K562 (cell line): ENCODE data around the gene BCAR1.

Experiments
- CTCFL ChIP-seq: IDR thresholded peaks from 2 replicates; pipeline ENCODE4 v1.6.1; 2011; ENCODE audit warnings: borderline replicate concordance, low read depth, mild to moderate bottlenecking, moderate library complexity, low read length; ENCODE audit not compliant: insufficient read depth, poor library complexity, severe bottlenecking
- EZH2 ChIP-seq: IDR thresholded peaks from 2 replicates; pipeline ENCODE4 v1.6.1; 2012; ENCODE audit warnings: low read depth, mild to moderate bottlenecking, inconsistent platforms, low read length, borderline replicate concordance
- FOXA1 ChIP-seq: fragments of 450-650 bp; IDR thresholded peaks from 2 replicates; pipeline ENCODE4 v1.6.1; 2016; ENCODE audit warnings: mild to moderate bottlenecking, borderline replicate concordance
- HMGXB4 ChIP-seq: sonication (generic); formaldehyde crosslinking; IDR thresholded peaks from 2 replicates; pipeline ENCODE4 v1.8.1; 2023; ENCODE audit warnings: mild to moderate bottlenecking, missing genetic modification reagents
- JUNB ChIP-seq: fragments of 450-650 bp; formaldehyde crosslinking; conservative IDR thresholded peaks from 2 replicates; pipeline ENCODE4 v1.4.0; 2020; ENCODE audit warnings: mild to moderate bottlenecking
- MAZ ChIP-seq, 2 experiments: fragments of 450-650 bp in 1 of 2; sonication (generic) in 1 of 2; formaldehyde crosslinking; IDR thresholded peaks in 1 of 2; conservative IDR thresholded peaks in 1 of 2; 2 replicates each; pipeline versions ENCODE4 v1.4.0 to v1.5.0; 2020; ENCODE audit warnings: mild to moderate bottlenecking in 1 of 2, missing genetic modification reagents in 1 of 2
- POLR2A ChIP-seq: fragments of 450-650 bp; conservative IDR thresholded peaks from 2 replicates; pipeline ENCODE4 v1.6.1; 2016
- POLR3A ChIP-seq: IDR thresholded peaks from 2 replicates; pipeline ENCODE4 v1.6.1; 2011; ENCODE audit warnings: borderline replicate concordance, mild to moderate bottlenecking, moderate library complexity; ENCODE audit not compliant: insufficient read length, insufficient read depth; ENCODE audit errors: extremely low read depth
- SRF ChIP-seq, 2 experiments: fragments of 250-450, 450-650 bp in 1 of 2; sonication (Bioruptor Pico) in 1 of 2; sonication (generic) in 1 of 2; formaldehyde crosslinking; IDR thresholded peaks; 2 replicates each; pipeline versions ENCODE4 v1.5.0 to v1.5.1; 2020 to 2022; ENCODE audit warnings: mild to moderate bottlenecking in 1 of 2, missing genetic modification reagents in 1 of 2
- TRIM25 ChIP-seq: fragments of 450-650 bp; IDR thresholded peaks from 2 replicates; pipeline ENCODE4 v1.7.0; 2016; ENCODE audit warnings: borderline replicate concordance
- WHSC1 ChIP-seq: IDR thresholded peaks from one replicate; pipeline ENCODE4 v1.6.1; 2012; ENCODE audit warnings: low read length, control low read depth, inconsistent platforms
- TF ChIP-seq, protein P1 (sequence below), 3 experiments: IDR thresholded peaks in 2 of 3; conservative IDR thresholded peaks in 1 of 3; 2 replicates each; pipeline ENCODE4 v1.5.1; 2011 to 2012; ENCODE audit warnings: low read length in 3 of 3, mild to moderate bottlenecking in 3 of 3, control low read depth in 2 of 3, improper control_type of control experiment in 1 of 3, inconsistent platforms in 1 of 3, low read depth in 1 of 3, mixed read lengths in 1 of 3, moderate library complexity in 1 of 3; ENCODE audit not compliant: insufficient read depth in 2 of 3
- TF ChIP-seq, protein P2 (sequence below): fragments of 200-600 bp; sonication (generic); IDR thresholded peaks from one replicate; pipeline ENCODE4 v1.6.1; 2012; ENCODE audit warnings: mild to moderate bottlenecking, low read depth, low read length, inconsistent platforms

DNA sequence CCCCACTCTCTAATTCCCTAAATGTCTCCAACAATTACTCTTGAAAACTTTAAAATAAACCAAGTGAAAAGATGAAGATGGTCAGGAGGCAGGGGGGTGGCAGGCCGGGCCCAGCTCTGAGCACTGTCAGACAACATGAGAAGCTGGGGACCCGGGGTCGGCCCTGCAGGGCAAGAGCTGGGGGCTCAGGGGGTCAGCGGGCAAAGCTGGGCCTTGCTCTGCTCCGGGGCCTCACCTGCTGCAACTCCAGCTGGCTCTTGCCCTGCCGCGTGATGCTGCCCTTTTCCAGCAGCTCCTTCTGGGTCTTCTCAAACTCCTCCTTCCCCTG, 17.8 kb downstream of the BCAR1 start:
- TF ChIP-seq HMGXB4 (CRISPR knock-in tag) (no peak), MAZ (CRISPR knock-in tag; conservative IDR thresholded peaks at IDR 0.05 in 1 of 2, IDR thresholded peaks at IDR 0.05 in 1 of 2) (no peak), SRF (CRISPR knock-in tag; IDR thresholded peaks at IDR 0.05) (no peak), JUNB (CRISPR knock-in tag) (no peak), FOXA1 (no peak), POLR2A (no peak), EZH2 (no peak), CTCFL (no peak), POLR3A (no peak), TRIM25 (no peak), WHSC1 (no peak)
- TF ChIP-seq, protein P1, sequence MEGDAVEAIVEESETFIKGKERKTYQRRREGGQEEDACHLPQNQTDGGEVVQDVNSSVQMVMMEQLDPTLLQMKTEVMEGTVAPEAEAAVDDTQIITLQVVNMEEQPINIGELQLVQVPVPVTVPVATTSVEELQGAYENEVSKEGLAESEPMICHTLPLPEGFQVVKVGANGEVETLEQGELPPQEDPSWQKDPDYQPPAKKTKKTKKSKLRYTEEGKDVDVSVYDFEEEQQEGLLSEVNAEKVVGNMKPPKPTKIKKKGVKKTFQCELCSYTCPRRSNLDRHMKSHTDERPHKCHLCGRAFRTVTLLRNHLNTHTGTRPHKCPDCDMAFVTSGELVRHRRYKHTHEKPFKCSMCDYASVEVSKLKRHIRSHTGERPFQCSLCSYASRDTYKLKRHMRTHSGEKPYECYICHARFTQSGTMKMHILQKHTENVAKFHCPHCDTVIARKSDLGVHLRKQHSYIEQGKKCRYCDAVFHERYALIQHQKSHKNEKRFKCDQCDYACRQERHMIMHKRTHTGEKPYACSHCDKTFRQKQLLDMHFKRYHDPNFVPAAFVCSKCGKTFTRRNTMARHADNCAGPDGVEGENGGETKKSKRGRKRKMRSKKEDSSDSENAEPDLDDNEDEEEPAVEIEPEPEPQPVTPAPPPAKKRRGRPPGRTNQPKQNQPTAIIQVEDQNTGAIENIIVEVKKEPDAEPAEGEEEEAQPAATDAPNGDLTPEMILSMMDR (IDR thresholded peaks at IDR 0.05 in 2 of 3, conservative IDR thresholded peaks at IDR 0.05 in 1 of 3; ENCODE audit: insufficient read depth in 2 of 3, low read depth in 1 of 3, low read length in 3 of 3): no peak
- TF ChIP-seq, protein P2, sequence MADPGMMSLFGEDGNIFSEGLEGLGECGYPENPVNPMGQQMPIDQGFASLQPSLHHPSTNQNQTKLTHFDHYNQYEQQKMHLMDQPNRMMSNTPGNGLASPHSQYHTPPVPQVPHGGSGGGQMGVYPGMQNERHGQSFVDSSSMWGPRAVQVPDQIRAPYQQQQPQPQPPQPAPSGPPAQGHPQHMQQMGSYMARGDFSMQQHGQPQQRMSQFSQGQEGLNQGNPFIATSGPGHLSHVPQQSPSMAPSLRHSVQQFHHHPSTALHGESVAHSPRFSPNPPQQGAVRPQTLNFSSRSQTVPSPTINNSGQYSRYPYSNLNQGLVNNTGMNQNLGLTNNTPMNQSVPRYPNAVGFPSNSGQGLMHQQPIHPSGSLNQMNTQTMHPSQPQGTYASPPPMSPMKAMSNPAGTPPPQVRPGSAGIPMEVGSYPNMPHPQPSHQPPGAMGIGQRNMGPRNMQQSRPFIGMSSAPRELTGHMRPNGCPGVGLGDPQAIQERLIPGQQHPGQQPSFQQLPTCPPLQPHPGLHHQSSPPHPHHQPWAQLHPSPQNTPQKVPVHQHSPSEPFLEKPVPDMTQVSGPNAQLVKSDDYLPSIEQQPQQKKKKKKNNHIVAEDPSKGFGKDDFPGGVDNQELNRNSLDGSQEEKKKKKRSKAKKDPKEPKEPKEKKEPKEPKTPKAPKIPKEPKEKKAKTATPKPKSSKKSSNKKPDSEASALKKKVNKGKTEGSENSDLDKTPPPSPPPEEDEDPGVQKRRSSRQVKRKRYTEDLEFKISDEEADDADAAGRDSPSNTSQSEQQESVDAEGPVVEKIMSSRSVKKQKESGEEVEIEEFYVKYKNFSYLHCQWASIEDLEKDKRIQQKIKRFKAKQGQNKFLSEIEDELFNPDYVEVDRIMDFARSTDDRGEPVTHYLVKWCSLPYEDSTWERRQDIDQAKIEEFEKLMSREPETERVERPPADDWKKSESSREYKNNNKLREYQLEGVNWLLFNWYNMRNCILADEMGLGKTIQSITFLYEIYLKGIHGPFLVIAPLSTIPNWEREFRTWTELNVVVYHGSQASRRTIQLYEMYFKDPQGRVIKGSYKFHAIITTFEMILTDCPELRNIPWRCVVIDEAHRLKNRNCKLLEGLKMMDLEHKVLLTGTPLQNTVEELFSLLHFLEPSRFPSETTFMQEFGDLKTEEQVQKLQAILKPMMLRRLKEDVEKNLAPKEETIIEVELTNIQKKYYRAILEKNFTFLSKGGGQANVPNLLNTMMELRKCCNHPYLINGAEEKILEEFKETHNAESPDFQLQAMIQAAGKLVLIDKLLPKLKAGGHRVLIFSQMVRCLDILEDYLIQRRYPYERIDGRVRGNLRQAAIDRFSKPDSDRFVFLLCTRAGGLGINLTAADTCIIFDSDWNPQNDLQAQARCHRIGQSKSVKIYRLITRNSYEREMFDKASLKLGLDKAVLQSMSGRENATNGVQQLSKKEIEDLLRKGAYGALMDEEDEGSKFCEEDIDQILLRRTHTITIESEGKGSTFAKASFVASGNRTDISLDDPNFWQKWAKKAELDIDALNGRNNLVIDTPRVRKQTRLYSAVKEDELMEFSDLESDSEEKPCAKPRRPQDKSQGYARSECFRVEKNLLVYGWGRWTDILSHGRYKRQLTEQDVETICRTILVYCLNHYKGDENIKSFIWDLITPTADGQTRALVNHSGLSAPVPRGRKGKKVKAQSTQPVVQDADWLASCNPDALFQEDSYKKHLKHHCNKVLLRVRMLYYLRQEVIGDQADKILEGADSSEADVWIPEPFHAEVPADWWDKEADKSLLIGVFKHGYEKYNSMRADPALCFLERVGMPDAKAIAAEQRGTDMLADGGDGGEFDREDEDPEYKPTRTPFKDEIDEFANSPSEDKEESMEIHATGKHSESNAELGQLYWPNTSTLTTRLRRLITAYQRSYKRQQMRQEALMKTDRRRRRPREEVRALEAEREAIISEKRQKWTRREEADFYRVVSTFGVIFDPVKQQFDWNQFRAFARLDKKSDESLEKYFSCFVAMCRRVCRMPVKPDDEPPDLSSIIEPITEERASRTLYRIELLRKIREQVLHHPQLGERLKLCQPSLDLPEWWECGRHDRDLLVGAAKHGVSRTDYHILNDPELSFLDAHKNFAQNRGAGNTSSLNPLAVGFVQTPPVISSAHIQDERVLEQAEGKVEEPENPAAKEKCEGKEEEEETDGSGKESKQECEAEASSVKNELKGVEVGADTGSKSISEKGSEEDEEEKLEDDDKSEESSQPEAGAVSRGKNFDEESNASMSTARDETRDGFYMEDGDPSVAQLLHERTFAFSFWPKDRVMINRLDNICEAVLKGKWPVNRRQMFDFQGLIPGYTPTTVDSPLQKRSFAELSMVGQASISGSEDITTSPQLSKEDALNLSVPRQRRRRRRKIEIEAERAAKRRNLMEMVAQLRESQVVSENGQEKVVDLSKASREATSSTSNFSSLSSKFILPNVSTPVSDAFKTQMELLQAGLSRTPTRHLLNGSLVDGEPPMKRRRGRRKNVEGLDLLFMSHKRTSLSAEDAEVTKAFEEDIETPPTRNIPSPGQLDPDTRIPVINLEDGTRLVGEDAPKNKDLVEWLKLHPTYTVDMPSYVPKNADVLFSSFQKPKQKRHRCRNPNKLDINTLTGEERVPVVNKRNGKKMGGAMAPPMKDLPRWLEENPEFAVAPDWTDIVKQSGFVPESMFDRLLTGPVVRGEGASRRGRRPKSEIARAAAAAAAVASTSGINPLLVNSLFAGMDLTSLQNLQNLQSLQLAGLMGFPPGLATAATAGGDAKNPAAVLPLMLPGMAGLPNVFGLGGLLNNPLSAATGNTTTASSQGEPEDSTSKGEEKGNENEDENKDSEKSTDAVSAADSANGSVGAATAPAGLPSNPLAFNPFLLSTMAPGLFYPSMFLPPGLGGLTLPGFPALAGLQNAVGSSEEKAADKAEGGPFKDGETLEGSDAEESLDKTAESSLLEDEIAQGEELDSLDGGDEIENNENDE: no peak
